Measurements from ENCODE around the gene PISD.

PISD gene

GRCh38 chr22:31588970-31589675 is 72.9 kb downstream of the PISD start:
- in situ Hi-C loops (cut with HindIII; ENCODE audit: low pct_ligation_motif_present, low pct_unique_long_range_greater_than_20kb, low sequenced_read_pairs) = no loop called here

GRCh38 chr22:31586137-31586920 is 75.7 kb downstream of the PISD start:
- DNase-seq = no peak
- in situ Hi-C loops (cut with HindIII; ENCODE audit: low pct_ligation_motif_present, low pct_unique_long_range_greater_than_20kb, low sequenced_read_pairs) = no loop called here

More at GRCh38 chr22:31588970-31589675, 72.9 kb downstream of the PISD start:
- no peak for DNase-seq

GRCh38 chr22:31585161-31585859 is 76.7 kb downstream of the PISD start:
- in situ Hi-C loops (cut with HindIII; ENCODE audit: low pct_ligation_motif_present, low pct_unique_long_range_greater_than_20kb, low sequenced_read_pairs) = no loop called here
- no peak for DNase-seq

- in situ Hi-C loops (cut with HindIII; ENCODE audit: low pct_ligation_motif_present, low pct_unique_long_range_greater_than_20kb, low sequenced_read_pairs) = no loop called here
- no peak for DNase-seq
Measured at GRCh38 chr22:31584804-31585160, 77.2 kb downstream of the PISD start.

GRCh38 chr22:31583861-31584485 is 78.0 kb downstream of the PISD start:
- DNase-seq = peak; percentile 24

GRCh38 chr22:31579835-31580242 is 82.2 kb downstream of the PISD start:
- in situ Hi-C loops (cut with HindIII; ENCODE audit: low pct_ligation_motif_present, low pct_unique_long_range_greater_than_20kb, low sequenced_read_pairs) = no loop called here
- DNase-seq = no peak

More at GRCh38 chr22:31583861-31584485, 78.0 kb downstream of the PISD start:
- in situ Hi-C loops (cut with HindIII; ENCODE audit: low pct_ligation_motif_present, low pct_unique_long_range_greater_than_20kb, low sequenced_read_pairs) = no loop called here

GRCh38 chr22:31578171-31578570 is 83.8 kb downstream of the PISD start:
- DNase-seq = no peak
- in situ Hi-C loops (cut with HindIII; ENCODE audit: low pct_ligation_motif_present, low pct_unique_long_range_greater_than_20kb, low sequenced_read_pairs) = no loop called here

GRCh38 chr22:31577711-31578110 is 84.3 kb downstream of the PISD start:
- in situ Hi-C loops (cut with HindIII; ENCODE audit: low pct_ligation_motif_present, low pct_unique_long_range_greater_than_20kb, low sequenced_read_pairs) = no loop called here
- DNase-seq = no peak

GRCh38 chr22:31575190-31575589 is 86.8 kb downstream of the PISD start:
- DNase-seq = no peak
- in situ Hi-C loops (cut with HindIII; ENCODE audit: low pct_ligation_motif_present, low pct_unique_long_range_greater_than_20kb, low sequenced_read_pairs) = no loop called here

- no peak for DNase-seq
- in situ Hi-C loops (cut with HindIII; ENCODE audit: low pct_ligation_motif_present, low pct_unique_long_range_greater_than_20kb, low sequenced_read_pairs) = no loop called here
Measured at GRCh38 chr22:31574055-31574670, 87.9 kb downstream of the PISD start.

- in situ Hi-C loops (cut with HindIII; ENCODE audit: low pct_ligation_motif_present, low pct_unique_long_range_greater_than_20kb, low sequenced_read_pairs) = no loop called here
- no peak for DNase-seq
Measured at GRCh38 chr22:31572939-31573338, 89.1 kb downstream of the PISD start.

GRCh38 chr22:31569126-31569525 is 92.9 kb downstream of the PISD start:
- in situ Hi-C loops (cut with HindIII; ENCODE audit: low pct_ligation_motif_present, low pct_unique_long_range_greater_than_20kb, low sequenced_read_pairs) = no loop called here
- DNase-seq = no peak
